Measurements from ENCODE around the gene MISP3. TPM values are rescaled to one million over a fixed set of nuclear protein-coding genes. Genes with fewer than 3 reads are reported as not detected.

MISP3 gene
- total RNA-seq, 3 donors from 2014 or later: 4.6 to 6.4 (median 5.0) TPM

- H3K27ac ChIP-seq: no peak overlapping the region
- no peaks in the 10 kb centered on the region for H3K9me3 ChIP-seq
- no peaks in the 10 kb centered on the region for H3K36me3 ChIP-seq
- TF ChIP-seq POLR2AphosphoS5 (IDR thresholded peaks at IDR 0.05) (no peak), CTCF (IDR thresholded peaks at IDR 0.05) (peak in 2 of 3 donors; percentile 10 to 46)
- no peaks in the 10 kb centered on the region for H3K27me3 ChIP-seq
- peaks cover 6 to 9% of the 10 kb centered on the region in 2 donors for H3K4me1 ChIP-seq
- intact Hi-C loops (cut with DNase I; ENCODE audit: low total_unique reads): no loop called here
- no peak overlapping the region for H3K4me3 ChIP-seq
- no peak for DNase-seq (ENCODE audit: low spot score in 2 of 2)
Measured at GRCh38 chr19:14059093-14059480, 13.5 kb upstream of the MISP3 start.

GRCh38 chr19:14059652-14060155 is 12.9 kb upstream of the MISP3 start:
- no peaks in the 10 kb centered on the region for H3K9me3 ChIP-seq
- TF ChIP-seq POLR2AphosphoS5 (IDR thresholded peaks at IDR 0.05): no peak
- no peak for TF ChIP-seq CTCF (IDR thresholded peaks at IDR 0.05)
- TF ChIP-seq POLR2A (IDR thresholded peaks at IDR 0.05): no peak

GRCh38 chr19:14061081-14061749 is 11.4 kb upstream of the MISP3 start:
- Histone ChIP-seq H3K27me3 (no peaks in the 10 kb centered on the region), H3K4me3 (peak overlapping the region in 2 of 3 donors; percentile 15 to 51), H3K4me1 (peaks cover 6 to 9% of the 10 kb centered on the region in 2 donors), H3K27ac (peak overlapping the region; percentile 29 to 66), H3K9me3 (no peaks in the 10 kb centered on the region), H3K36me3 (no peaks in the 10 kb centered on the region)
- no peak for TF ChIP-seq CTCF (IDR thresholded peaks at IDR 0.05)
- TF ChIP-seq POLR2A (IDR thresholded peaks at IDR 0.05): no peak
- no peak for TF ChIP-seq POLR2AphosphoS5 (IDR thresholded peaks at IDR 0.05)
- DNase-seq (ENCODE audit: low spot score in 2 of 2): no peak
- intact Hi-C loops (cut with DNase I; ENCODE audit: low total_unique reads): no loop called here

More at GRCh38 chr19:14059652-14060155, 12.9 kb upstream of the MISP3 start:
- Histone ChIP-seq H3K27ac (no peak overlapping the region), H3K27me3 (no peaks in the 10 kb centered on the region), H3K4me1 (peaks cover 6 to 9% of the 10 kb centered on the region in 2 donors), H3K4me3 (no peak overlapping the region), H3K36me3 (no peaks in the 10 kb centered on the region)
- DNase-seq (ENCODE audit: low spot score in 2 of 2): no peak
- intact Hi-C loops (cut with DNase I; ENCODE audit: low total_unique reads): no loop called here

- peaks cover 6 to 9% of the 10 kb centered on the region in 2 donors for H3K4me1 ChIP-seq
- TF ChIP-seq POLR2A (IDR thresholded peaks at IDR 0.05): no peak
- TF ChIP-seq CTCF (IDR thresholded peaks at IDR 0.05): no peak
- TF ChIP-seq POLR2AphosphoS5 (IDR thresholded peaks at IDR 0.05): no peak
- intact Hi-C loops (cut with DNase I; ENCODE audit: low total_unique reads): no loop called here
- H3K9me3 ChIP-seq: no peaks in the 10 kb centered on the region
- H3K27me3 ChIP-seq: no peaks in the 10 kb centered on the region
- peak; percentile 34 to 70 for DNase-seq (ENCODE audit: low spot score in 2 of 2)
- peak within 1 kb of the TSS; percentile 29 to 66 for H3K27ac ChIP-seq
- no peaks in the 10 kb centered on the region for H3K36me3 ChIP-seq
- peak within 1 kb of the TSS in 2 of 3 donors; percentile 15 to 51 for H3K4me3 ChIP-seq
Measured at GRCh38 chr19:14061751-14062557, 10.6 kb upstream of the MISP3 start, which contains the start of gene PALM3. Gene PALM3 (minus strand): TSS chr19:14062076. CDS start chr19:14061980, 96 bp downstream.

- Histone ChIP-seq H3K27me3 (no peaks in the 10 kb centered on the region), H3K36me3 (no peaks in the 10 kb centered on the region), H3K9me3 (no peaks in the 10 kb centered on the region), H3K4me3 (no peak overlapping the region), H3K27ac (no peak overlapping the region), H3K4me1 (peaks cover 6 to 9% of the 10 kb centered on the region in 2 donors)
- TF ChIP-seq CTCF (IDR thresholded peaks at IDR 0.05): no peak
- intact Hi-C loops (cut with DNase I; ENCODE audit: low total_unique reads): no loop called here
- DNase-seq (ENCODE audit: low spot score in 2 of 2): no peak
Measured at GRCh38 chr19:14062558-14062855, 10.1 kb upstream of the MISP3 start.
